RWPE1 (cell line): Measurements from ENCODE around the gene GALNT12.

Experiments
- CTCF ChIA-PET: fragments of 350-600 bp; sonication (Branson Sonifier 250); formaldehyde crosslinking; extraction: SDS; loops from one replicate; lab custom pipeline; 2021; lab: Yijun Ruan, JAX
- POLR2A ChIA-PET: fragments of 400-600 bp; formaldehyde crosslinking; extraction: SDS; loops from one replicate; lab custom pipeline; 2020; ENCODE audit warnings: antibody characterized with exemption; ENCODE audit not compliant: low non-redundant PET; lab: Yijun Ruan, JAX
- DNase-seq: peaks from one replicate; pipeline ENCODE4 v3.0.0; 2012; ENCODE audit warnings: low spot score
- H3K27ac ChIP-seq: fragments of 450-650 bp; 2 replicates; pipeline ENCODE4 v1.5.1; 2017
- CTCF ChIP-seq: fragments of 450-650 bp; conservative IDR thresholded peaks from 2 replicates; pipeline ENCODE4 v1.5.1; 2017; ENCODE audit warnings: low read depth, mild to moderate bottlenecking

The GALNT12 gene

GRCh38 chr9:98780059-98780749, 27.3 kb upstream of the GALNT12 start:
- no peak for TF ChIP-seq CTCF
- POLR2A ChIA-PET: interaction anchor here (0.6 kb wide), 1 partner anchor 717 kb away, joined by 3 read pairs; no protein-coding TSS in a partner anchor
- DNase-seq: no peak
- CTCF ChIA-PET: no interaction called here
- H3K27ac ChIP-seq: no peak overlapping the region

DNA sequence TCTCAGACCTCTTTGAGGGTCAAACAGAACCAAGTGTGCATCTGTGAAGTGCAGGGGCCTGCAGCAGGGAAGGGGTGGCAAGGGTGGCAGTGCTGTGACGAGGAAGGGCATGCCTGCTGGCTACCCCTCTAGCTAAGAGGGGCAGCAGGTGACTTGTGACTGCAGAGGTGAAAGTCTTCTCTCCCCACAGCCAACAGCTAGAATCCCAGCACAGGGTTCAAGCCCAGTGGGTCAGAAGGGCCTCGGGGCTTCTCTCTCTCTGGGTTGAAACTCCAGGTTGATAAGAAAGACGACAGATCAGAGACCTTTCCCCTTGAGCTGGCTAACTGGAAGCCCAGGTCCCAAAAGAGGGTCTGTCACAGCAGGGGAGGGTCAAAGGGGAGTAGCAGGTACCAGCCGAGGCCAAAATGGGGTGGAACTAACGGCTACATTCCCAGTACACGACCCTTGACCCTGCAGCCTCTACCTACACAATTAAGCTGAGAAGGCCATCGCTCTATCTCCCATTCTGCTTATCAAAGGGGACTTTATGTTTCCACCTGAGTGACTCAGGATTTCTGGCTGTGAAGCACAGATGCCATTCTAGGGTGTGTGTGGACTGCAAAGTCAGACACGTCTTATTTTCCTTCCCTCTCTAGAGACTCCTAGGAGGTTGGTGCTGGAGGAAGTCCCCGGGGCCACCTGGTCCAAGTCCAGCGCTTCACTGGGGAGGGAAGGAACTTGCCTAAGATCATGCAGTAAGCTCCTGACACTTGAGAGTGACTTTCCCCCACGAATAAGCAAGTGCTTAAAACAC, 25.7 kb upstream of the GALNT12 start:
- ChIA-PET CTCF (interaction anchor here (0.5 to 2.1 kb wide), 5 partner anchors 9 to 474 kb away, joined by 3 to 10 read pairs (median 4); no protein-coding TSS in a partner anchor), POLR2A (no interaction called here)
- TF ChIP-seq CTCF: no peak
- peak; percentile 98 for DNase-seq
- peak overlapping the region; percentile 62 for H3K27ac ChIP-seq

- ChIA-PET POLR2A (no interaction called here), CTCF (interaction anchor here (0.6 to 1.8 kb wide), 3 partner anchors 8 to 709 kb away, joined by 3 to 5 read pairs (median 4); no protein-coding TSS in a partner anchor)
- no peak for TF ChIP-seq CTCF
- H3K27ac ChIP-seq: no peak overlapping the region
- DNase-seq: no peak
Measured at GRCh38 chr9:98783518-98784226, 23.8 kb upstream of the GALNT12 start.

GRCh38 chr9:98784831-98785806, 22.4 kb upstream of the GALNT12 start:
- ChIA-PET POLR2A (no interaction called here), CTCF (interaction anchor here (1.8 kb wide), 1 partner anchor 9 kb away, joined by 5 read pairs; no protein-coding TSS in a partner anchor)
- H3K27ac ChIP-seq: no peak overlapping the region
- no peak for DNase-seq
- no peak for TF ChIP-seq CTCF

GRCh38 chr9:98786750-98787510, 20.5 kb upstream of the GALNT12 start:
- ChIA-PET CTCF (interaction anchor here (1.0 kb wide), 1 partner anchor 11 kb away, joined by 4 read pairs; no protein-coding TSS in a partner anchor), POLR2A (no interaction called here)

More at GRCh38 chr9:98786750-98787510, 20.5 kb upstream of the GALNT12 start:
- DNase-seq: no peak
- no peak for TF ChIP-seq CTCF
- 0 out of 2 replicates have a peak overlapping the region, but pooled peaks have one; percentile 2 for H3K27ac ChIP-seq
